AG10803 (cell line): ENCODE data around the gene COL19A1.
"Not testable (repeated sequence)": the region's sequence is repeated elsewhere in the genome, so short reads cannot be mapped to it uniquely, and the experiment has no call there.

Experiments
- DNase-seq: peaks from one replicate; pipeline ENCODE4 v3.0.0; 2010; ENCODE audit warnings: low read depth
- H3K4me3 ChIP-seq: 2 replicates; pipeline ENCODE4 v1.5.1; 2011; ENCODE audit warnings: mild to moderate bottlenecking, low read length, control low read depth
- CTCF ChIP-seq: conservative IDR thresholded peaks from 2 replicates; pipeline ENCODE4 v1.5.1; 2011; ENCODE audit warnings: mild to moderate bottlenecking, low read length, control low read depth, inconsistent platforms

COL19A1 gene

DNA sequence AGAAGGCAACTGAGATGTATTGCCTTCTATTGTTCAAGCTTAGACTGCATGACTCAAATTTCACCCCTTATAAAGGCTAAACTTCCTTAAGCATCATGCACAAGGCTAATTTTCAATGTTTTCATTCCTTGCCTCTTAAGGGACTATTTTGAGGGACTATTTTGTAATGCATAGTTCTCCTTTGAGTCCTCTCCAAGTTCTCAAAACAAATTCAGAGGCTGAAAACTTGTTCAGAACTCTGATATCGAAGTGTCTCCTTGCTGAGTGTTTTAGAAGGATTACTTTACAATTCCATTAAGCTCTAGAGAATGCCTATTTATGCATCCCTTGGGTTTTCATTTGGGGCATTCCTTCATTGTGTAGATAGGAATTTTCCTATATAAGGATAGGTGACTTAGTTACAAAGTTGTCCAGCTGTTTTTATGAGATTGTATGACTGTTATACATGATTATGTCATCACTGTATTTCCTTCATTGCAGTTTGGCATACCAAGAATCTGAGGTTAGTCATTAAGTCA, 41.7 kb downstream of the COL19A1 start:
- peak; percentile 23 for DNase-seq
- no peak overlapping the region for H3K4me3 ChIP-seq
- TF ChIP-seq CTCF = no peak

- H3K4me3 ChIP-seq = no peak overlapping the region
- TF ChIP-seq CTCF = no peak
- DNase-seq = no peak
These were observed 47.0 kb downstream of the COL19A1 start for GRCh38 chr6:69913361-69913760.

DNA sequence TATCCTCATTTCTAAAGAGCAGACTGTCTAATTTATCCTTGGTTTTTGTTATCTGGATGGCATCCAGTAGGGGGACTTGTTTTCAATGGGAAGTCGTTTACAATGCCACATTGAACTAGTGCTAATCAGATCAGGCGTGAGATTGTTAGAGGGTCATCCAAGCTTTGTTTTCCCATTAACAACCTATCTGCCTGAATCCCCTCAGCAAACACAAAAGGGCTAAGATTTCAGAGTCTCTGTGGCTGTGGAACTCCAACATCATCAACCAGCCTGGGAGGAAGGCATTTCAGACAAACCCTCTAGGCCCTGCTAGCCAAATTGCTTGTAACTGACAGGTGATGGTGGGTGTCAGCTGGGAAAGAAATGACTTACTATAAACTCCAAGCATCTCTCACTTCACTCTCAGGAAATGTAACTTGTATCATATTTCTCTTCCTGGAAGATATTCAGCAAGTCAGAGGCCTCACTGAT, 47.7 kb downstream of the COL19A1 start:
- TF ChIP-seq CTCF = no peak
- DNase-seq = no peak
- H3K4me3 ChIP-seq = no peak overlapping the region

DNA sequence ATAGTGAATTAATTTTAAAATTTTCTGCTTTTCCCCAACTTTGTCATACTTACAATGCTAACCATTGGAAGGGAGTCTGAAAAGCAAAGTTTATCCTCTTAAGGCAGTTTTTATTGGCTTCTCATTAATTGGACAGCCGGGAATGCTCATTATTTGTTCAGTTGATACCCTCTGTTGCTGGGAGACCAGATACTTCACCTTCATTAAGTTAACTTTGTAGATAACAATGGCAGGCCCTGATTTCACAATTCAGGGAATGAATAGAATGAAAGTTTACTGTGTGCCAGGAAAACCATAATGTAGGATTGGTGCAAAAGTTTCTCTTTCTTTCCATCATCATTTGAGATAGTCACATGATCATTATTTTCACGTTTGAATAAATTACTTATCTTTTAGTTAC, 49.0 kb downstream of the COL19A1 start:
- DNase-seq = no peak
- H3K4me3 ChIP-seq = no peak overlapping the region
- TF ChIP-seq CTCF = no peak

DNA sequence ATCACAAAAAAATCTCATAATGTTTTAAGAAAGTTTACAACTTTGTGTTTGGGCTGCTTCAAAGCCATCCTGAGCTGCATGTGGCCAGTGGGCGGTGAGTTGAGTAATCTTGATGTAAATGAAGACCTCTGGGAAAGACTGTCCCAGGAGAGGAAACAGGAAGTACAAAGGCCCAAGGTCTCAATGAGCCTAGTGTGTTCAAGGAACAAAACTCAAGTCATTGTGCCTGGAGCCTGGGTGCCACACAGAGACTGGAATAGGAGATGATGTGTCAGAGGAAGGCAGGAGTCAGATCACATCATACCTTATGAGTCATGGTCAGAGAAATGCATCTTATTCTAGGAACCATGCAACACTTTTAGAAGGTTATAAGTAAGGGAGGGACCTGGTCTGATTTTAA, 51.5 kb downstream of the COL19A1 start:
- DNase-seq = peak; percentile 28
- no peak for TF ChIP-seq CTCF

GRCh38 chr6:69918813-69919475, 52.6 kb downstream of the COL19A1 start:
- H3K4me3 ChIP-seq = no peak overlapping the region
- TF ChIP-seq CTCF = no peak
- DNase-seq = no peak

More for the DNA sequence above, 51.5 kb downstream of the COL19A1 start:
- H3K4me3 ChIP-seq = no peak overlapping the region

DNA sequence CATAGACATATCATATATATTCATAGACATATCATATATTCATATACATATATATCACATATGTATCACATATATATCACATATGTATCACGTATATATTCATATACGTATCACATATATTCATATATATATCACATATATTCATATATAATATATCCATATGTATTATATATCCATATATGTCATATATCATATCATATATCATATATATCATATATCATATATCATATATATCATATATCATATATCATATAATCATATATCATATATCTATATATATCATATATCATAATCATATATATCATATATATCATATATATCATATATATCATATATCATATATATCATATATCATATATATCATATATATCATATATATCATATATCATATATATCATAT, 54.7 kb downstream of the COL19A1 start:
- not testable (repeated sequence) for DNase-seq, H3K4me3 ChIP-seq

DNA sequence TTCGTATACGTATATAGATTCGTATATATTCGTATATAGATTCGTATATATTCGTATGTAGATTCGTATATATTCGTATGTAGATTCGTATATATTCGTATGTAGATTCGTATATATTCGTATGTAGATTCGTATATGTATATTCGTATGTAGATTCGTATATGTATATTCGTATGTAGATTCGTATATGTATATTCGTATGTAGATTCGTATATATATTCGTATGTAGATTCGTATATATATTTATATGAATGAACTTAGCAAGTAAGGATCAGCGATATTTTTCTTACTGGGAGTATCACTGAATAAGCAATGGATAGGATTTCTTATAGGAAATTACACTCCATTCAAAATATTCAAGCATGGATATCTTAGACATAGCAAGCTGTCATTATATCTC, 55.3 kb downstream of the COL19A1 start:
- DNase-seq = not testable (repeated sequence)

More for the DNA sequence above, 55.3 kb downstream of the COL19A1 start:
- not testable (repeated sequence) for H3K4me3 ChIP-seq
